ENCODE data around the gene ACOT8. TPM values are rescaled to one million over a fixed set of nuclear protein-coding genes. Genes with fewer than 3 reads are reported as not detected.
"Not testable (repeated sequence)": the region's sequence is repeated elsewhere in the genome, so short reads cannot be mapped to it uniquely, and the experiment has no call there.

Gene ACOT8
- total RNA-seq, 1 experiment from 2014 or later: 19.5 TPM

DNA sequence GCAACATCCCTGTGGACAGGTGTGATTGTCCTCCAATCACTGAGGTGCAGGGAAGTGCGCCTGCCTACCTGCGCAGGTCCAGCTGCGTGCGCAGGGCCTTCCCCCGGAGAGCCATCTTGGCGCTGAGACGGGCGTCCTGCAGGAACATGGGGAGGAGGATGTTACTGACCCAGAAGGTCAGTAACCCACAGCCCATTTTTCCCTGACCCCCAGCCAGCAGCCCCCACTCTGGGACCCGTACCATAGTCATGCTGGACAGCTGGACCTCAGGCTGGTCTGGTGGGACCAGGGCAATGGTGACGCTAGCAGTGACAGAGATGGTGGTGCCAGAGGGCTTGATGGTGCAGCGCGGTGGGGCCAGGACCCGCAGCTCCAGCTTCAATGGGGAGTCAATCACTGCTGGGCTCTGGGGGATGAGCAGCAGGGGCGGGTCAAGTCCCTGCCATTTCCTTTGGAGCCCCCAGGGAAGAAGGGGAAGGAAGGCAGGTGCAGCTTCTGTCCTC is 45.1 kb upstream of the ACOT8 start:
- Mint-ChIP-seq H3K36me3 (ENCODE audit: insufficient read depth, unreplicated experiment) (peaks cover 7% of the 10 kb centered on the region), H3K4me1 (ENCODE audit: insufficient read depth, unreplicated experiment) (peaks cover 8% of the 10 kb centered on the region), H3K27me3 (ENCODE audit: insufficient read depth, unreplicated experiment) (no peaks in the 10 kb centered on the region), H3K4me3 (ENCODE audit: unreplicated experiment) (no peak overlapping the region), H3K27ac (ENCODE audit: low read depth, unreplicated experiment) (no peak overlapping the region), H3K9me3 (ENCODE audit: unreplicated experiment) (no peaks in the 10 kb centered on the region)
- TF ChIP-seq, protein P1, sequence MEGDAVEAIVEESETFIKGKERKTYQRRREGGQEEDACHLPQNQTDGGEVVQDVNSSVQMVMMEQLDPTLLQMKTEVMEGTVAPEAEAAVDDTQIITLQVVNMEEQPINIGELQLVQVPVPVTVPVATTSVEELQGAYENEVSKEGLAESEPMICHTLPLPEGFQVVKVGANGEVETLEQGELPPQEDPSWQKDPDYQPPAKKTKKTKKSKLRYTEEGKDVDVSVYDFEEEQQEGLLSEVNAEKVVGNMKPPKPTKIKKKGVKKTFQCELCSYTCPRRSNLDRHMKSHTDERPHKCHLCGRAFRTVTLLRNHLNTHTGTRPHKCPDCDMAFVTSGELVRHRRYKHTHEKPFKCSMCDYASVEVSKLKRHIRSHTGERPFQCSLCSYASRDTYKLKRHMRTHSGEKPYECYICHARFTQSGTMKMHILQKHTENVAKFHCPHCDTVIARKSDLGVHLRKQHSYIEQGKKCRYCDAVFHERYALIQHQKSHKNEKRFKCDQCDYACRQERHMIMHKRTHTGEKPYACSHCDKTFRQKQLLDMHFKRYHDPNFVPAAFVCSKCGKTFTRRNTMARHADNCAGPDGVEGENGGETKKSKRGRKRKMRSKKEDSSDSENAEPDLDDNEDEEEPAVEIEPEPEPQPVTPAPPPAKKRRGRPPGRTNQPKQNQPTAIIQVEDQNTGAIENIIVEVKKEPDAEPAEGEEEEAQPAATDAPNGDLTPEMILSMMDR (IDR thresholded peaks at IDR 0.05; ENCODE audit: unreplicated experiment): no peak
- ChIA-PET CTCF (interaction anchor here (0.5 kb wide), 1 partner anchor 891 kb away, joined by 4 read pairs; no protein-coding TSS in a partner anchor), POLR2A (interaction anchor here (0.9 to 1.6 kb wide), 4 partner anchors 8 to 22 kb away, joined by 3 to 4 read pairs (median 3); no protein-coding TSS in a partner anchor)
- intact Hi-C loops (cut with micrococcal nuclease): no loop called here
- BruUV-seq (replicated peaks): no TSS peak
- DNase-seq (ENCODE audit: unreplicated experiment): no peak

GRCh38 chr20:45901332-45901731 is 44.1 kb upstream of the ACOT8 start:
- BruUV-seq (replicated peaks); H3K36me3 Mint-ChIP-seq (ENCODE audit: insufficient read depth, unreplicated experiment); H3K9me3 Mint-ChIP-seq (ENCODE audit: unreplicated experiment); H3K27ac Mint-ChIP-seq (ENCODE audit: low read depth, unreplicated experiment); H3K27me3 Mint-ChIP-seq (ENCODE audit: insufficient read depth, unreplicated experiment); DNase-seq (ENCODE audit: unreplicated experiment); intact Hi-C loops (cut with micrococcal nuclease); H3K4me3 Mint-ChIP-seq (ENCODE audit: unreplicated experiment); H3K4me1 Mint-ChIP-seq (ENCODE audit: insufficient read depth, unreplicated experiment): not testable (repeated sequence)
- ChIA-PET POLR2A (interaction anchor here (0.9 to 1.5 kb wide), 4 partner anchors 7 to 43 kb away, joined by 3 to 4 read pairs (median 3); no protein-coding TSS in a partner anchor), CTCF (interaction anchor here (0.6 kb wide), 1 partner anchor 9 kb away, joined by 3 read pairs; no protein-coding TSS in a partner anchor)

GRCh38 chr20:45899046-45899835 is 42.0 kb upstream of the ACOT8 start:
- intact Hi-C loops (cut with micrococcal nuclease): no loop called here
- Mint-ChIP-seq H3K4me1 (ENCODE audit: insufficient read depth, unreplicated experiment) (no peaks in the 10 kb centered on the region), H3K36me3 (ENCODE audit: insufficient read depth, unreplicated experiment) (peaks cover 16% of the 10 kb centered on the region), H3K4me3 (ENCODE audit: unreplicated experiment) (no peak overlapping the region), H3K27me3 (ENCODE audit: insufficient read depth, unreplicated experiment) (no peaks in the 10 kb centered on the region), H3K9me3 (ENCODE audit: unreplicated experiment) (no peaks in the 10 kb centered on the region), H3K27ac (ENCODE audit: low read depth, unreplicated experiment) (no peak overlapping the region)
- no TSS peak for BruUV-seq (replicated peaks)
- no peak for DNase-seq (ENCODE audit: unreplicated experiment)
- CTCF ChIA-PET: interaction anchor here (0.6 to 0.7 kb wide), 2 partner anchors 54 to 523 kb away, joined by 3 read pairs; no protein-coding TSS in a partner anchor
- TF ChIP-seq, protein P1 (IDR thresholded peaks at IDR 0.05; ENCODE audit: unreplicated experiment): no peak
- POLR2A ChIA-PET: interaction anchor here (0.7 to 2.2 kb wide), 4 partner anchors 10 to 23 kb away, joined by 3 to 7 read pairs (median 4); partner anchors contain the start of gene ZSWIM1

DNA sequence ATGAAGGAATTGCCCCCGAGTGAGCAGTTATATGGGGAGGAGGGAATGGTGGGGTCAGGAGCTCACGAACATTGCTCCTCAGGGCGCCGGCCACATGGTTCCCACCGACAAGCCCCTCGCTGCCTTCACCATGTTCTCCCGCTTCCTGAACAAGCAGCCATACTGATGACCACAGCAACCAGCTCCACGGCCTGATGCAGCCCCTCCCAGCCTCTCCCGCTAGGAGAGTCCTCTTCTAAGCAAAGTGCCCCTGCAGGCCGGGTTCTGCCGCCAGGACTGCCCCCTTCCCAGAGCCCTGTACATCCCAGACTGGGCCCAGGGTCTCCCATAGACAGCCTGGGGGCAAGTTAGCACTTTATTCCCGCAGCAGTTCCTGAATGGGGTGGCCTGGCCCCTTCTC is 41.1 kb upstream of the ACOT8 start:
- TF ChIP-seq, protein P1 (IDR thresholded peaks at IDR 0.05; ENCODE audit: unreplicated experiment): no peak
- BruUV-seq (replicated peaks): TSS peak; percentile 54
- POLR2A ChIA-PET: interaction anchor here (1.3 to 2.2 kb wide), 2 partner anchors 9 to 17 kb away, joined by 3 to 7 read pairs; partner anchors contain the start of gene ZSWIM1

More for the DNA sequence above, 41.1 kb upstream of the ACOT8 start:
- H3K36me3 Mint-ChIP-seq (ENCODE audit: insufficient read depth, unreplicated experiment): peaks cover 16% of the 10 kb centered on the region
- no peaks in the 10 kb centered on the region for H3K4me1 Mint-ChIP-seq (ENCODE audit: insufficient read depth, unreplicated experiment)
- intact Hi-C loops (cut with micrococcal nuclease): no loop called here
- H3K27me3 Mint-ChIP-seq (ENCODE audit: insufficient read depth, unreplicated experiment): no peaks in the 10 kb centered on the region
- DNase-seq (ENCODE audit: unreplicated experiment): no peak
- no peak overlapping the region for H3K4me3 Mint-ChIP-seq (ENCODE audit: unreplicated experiment)
- CTCF ChIA-PET: no interaction called here
- H3K27ac Mint-ChIP-seq (ENCODE audit: low read depth, unreplicated experiment): no peak overlapping the region
- no peaks in the 10 kb centered on the region for H3K9me3 Mint-ChIP-seq (ENCODE audit: unreplicated experiment)

All from MCF 10A (cell line).